Tongue (tissue), 2 donors: ENCODE measurements around the gene HS2ST1. TPM values are rescaled to one million over a fixed set of nuclear protein-coding genes. Genes with fewer than 3 reads are reported as not detected.
A peak's percentile ranks its signal among the peaks of the same experiment; 100 is the strongest.

Experiments
- DNase-seq: peaks from one replicate; pipeline ENCODE4 v3.0.0-alpha.2; 2015
- total RNA-seq: library from RNA; depleted of rRNA; stranded (reverse); fragments of >200 nt; gene quantifications from one replicate; pipeline ENCODE4 v1.2.3, GENCODE V29; 2014

Gene HS2ST1
- total RNA-seq, 1 donor from 2014 or later: 24.0 TPM

GRCh38 chr1:87072411-87072810 lies 158.0 kb downstream of the HS2ST1 start:
- no peak for DNase-seq

GRCh38 chr1:87072904-87073303 lies 158.5 kb downstream of the HS2ST1 start:
- no peak for DNase-seq

GRCh38 chr1:87074001-87074795 lies 159.8 kb downstream of the HS2ST1 start:
- peak; percentile 11 for DNase-seq

GRCh38 chr1:87077959-87078639 lies 163.7 kb downstream of the HS2ST1 start:
- DNase-seq: no peak

GRCh38 chr1:87084244-87084836 lies 169.9 kb downstream of the HS2ST1 start:
- peak; percentile 69 for DNase-seq

GRCh38 chr1:87086120-87086519 lies 171.7 kb downstream of the HS2ST1 start:
- DNase-seq: no peak

GRCh38 chr1:87089070-87089736 lies 174.8 kb downstream of the HS2ST1 start:
- DNase-seq: no peak

- DNase-seq: no peak
Observed at GRCh38 chr1:87089823-87090222, 175.4 kb downstream of the HS2ST1 start.

GRCh38 chr1:87091425-87091824 lies 177.0 kb downstream of the HS2ST1 start:
- no peak for DNase-seq

- no peak for DNase-seq
Observed at GRCh38 chr1:87092846-87093245, 178.4 kb downstream of the HS2ST1 start.

- DNase-seq: no peak
Observed at GRCh38 chr1:87093286-87093685, 178.9 kb downstream of the HS2ST1 start.

GRCh38 chr1:87094238-87094637 lies 179.8 kb downstream of the HS2ST1 start:
- no peak for DNase-seq

- no peak for DNase-seq
Observed at GRCh38 chr1:87100271-87100670, 185.8 kb downstream of the HS2ST1 start.

- DNase-seq: no peak
Observed at GRCh38 chr1:87103074-87103473, 188.6 kb downstream of the HS2ST1 start.

- no peak for DNase-seq
Observed at GRCh38 chr1:87104140-87104539, 189.7 kb downstream of the HS2ST1 start.

- DNase-seq: no peak
Observed at GRCh38 chr1:87104945-87105344, 190.5 kb downstream of the HS2ST1 start.

GRCh38 chr1:87106144-87106543 lies 191.7 kb downstream of the HS2ST1 start:
- no peak for DNase-seq

- DNase-seq: no peak
Observed at GRCh38 chr1:87106867-87107266, 192.4 kb downstream of the HS2ST1 start.

- DNase-seq: no peak
Observed at GRCh38 chr1:87108228-87108627, 193.8 kb downstream of the HS2ST1 start.

- no peak for DNase-seq
Observed at GRCh38 chr1:87108814-87109411, 194.5 kb downstream of the HS2ST1 start.

- DNase-seq: no peak
Observed at GRCh38 chr1:87111659-87112371, 197.4 kb downstream of the HS2ST1 start.

- peak; percentile 50 for DNase-seq
Observed at GRCh38 chr1:87113313-87113712, 198.9 kb downstream of the HS2ST1 start.
